PC-3 (cell line): ENCODE results near the gene LHFPL3.

ENCODE experiments used
- EZH2phosphoT487 ChIP-seq: fragments of 300-600 bp; sonication (generic); IDR thresholded peaks from 2 replicates; pipeline ENCODE4 v1.6.1; 2018; ENCODE audit warnings: mild to moderate bottlenecking, antibody characterized with exemption, low read length, borderline replicate concordance
- TF ChIP-seq, protein P1 (sequence below): fragments of 300-600 bp; sonication (generic); conservative IDR thresholded peaks from 2 replicates; pipeline ENCODE4 v1.5.1; 2017; ENCODE audit warnings: antibody characterized with exemption, low read depth, mild to moderate bottlenecking, low read length

DNA sequence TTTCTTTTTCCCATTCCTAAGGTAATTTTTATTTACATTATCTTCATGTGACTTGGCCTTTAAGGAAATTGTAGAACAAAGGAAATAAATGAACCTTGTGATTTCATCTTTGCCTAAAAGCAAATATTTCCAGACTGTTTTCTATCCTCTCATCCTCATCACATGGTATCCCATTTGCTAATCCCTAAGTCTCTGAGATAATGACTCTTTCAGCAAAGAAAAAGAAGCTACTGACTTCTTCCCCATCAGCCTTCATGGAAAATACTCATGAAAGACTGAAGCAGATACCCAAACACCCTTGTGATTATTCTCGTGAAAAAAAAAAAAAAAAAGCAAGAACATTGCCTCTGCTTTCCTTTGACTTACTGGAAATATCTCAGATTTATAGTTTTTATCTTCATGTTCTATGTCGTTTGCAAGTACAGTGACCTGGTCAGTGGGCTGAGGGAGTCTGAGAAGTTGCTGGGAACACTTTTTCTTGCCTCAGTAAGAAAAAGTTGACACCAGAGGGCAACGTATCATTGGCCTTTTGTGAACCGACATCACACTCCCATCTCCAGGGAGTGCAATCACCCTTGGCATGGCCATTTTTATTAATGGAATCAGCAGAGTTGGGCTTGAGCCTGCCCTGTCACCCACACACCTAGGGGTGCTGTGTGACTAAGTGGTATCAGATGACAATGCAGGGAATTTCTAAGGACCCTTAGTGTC is 439.6 kb downstream of the LHFPL3 start:
- TF ChIP-seq, protein P1, sequence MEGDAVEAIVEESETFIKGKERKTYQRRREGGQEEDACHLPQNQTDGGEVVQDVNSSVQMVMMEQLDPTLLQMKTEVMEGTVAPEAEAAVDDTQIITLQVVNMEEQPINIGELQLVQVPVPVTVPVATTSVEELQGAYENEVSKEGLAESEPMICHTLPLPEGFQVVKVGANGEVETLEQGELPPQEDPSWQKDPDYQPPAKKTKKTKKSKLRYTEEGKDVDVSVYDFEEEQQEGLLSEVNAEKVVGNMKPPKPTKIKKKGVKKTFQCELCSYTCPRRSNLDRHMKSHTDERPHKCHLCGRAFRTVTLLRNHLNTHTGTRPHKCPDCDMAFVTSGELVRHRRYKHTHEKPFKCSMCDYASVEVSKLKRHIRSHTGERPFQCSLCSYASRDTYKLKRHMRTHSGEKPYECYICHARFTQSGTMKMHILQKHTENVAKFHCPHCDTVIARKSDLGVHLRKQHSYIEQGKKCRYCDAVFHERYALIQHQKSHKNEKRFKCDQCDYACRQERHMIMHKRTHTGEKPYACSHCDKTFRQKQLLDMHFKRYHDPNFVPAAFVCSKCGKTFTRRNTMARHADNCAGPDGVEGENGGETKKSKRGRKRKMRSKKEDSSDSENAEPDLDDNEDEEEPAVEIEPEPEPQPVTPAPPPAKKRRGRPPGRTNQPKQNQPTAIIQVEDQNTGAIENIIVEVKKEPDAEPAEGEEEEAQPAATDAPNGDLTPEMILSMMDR, result no peak
- no peak for TF ChIP-seq EZH2phosphoT487
